A172 (cell line): ENCODE results near the gene KLK6. TPM values are rescaled to one million over a fixed set of nuclear protein-coding genes. Genes with fewer than 3 reads are reported as not detected.
A peak's percentile ranks its signal among the peaks of the same experiment; 100 is the strongest.

ENCODE experiments used
- DNase-seq: peaks from one replicate; pipeline ENCODE4 v3.0.0-alpha.2; 2015; ENCODE audit warnings: low spot score
- total RNA-seq: library from RNA; depleted of rRNA; stranded (reverse); fragments of >200 nt; shearing (Covaris generic); gene quantifications from 2 replicates; pipeline ENCODE4 v1.2.3, GENCODE V29; 2014

KLK6 gene
- total RNA-seq, 1 experiment from 2014 or later, result 0.07 TPM

- DNase-seq, result no peak
Measured at GRCh38 chr19:50952910-50953309, 16.5 kb downstream of the KLK6 start, which contains the start of gene KLK5. KLK5 (minus strand) TSS chr19:50953038; CDS start chr19:50952657, 381 bp downstream.

GRCh38 chr19:50949861-50950260, 19.5 kb downstream of the KLK6 start:
- DNase-seq, result no peak

- DNase-seq, result no peak
Measured at GRCh38 chr19:50947123-50947522, 22.3 kb downstream of the KLK6 start.

GRCh38 chr19:50944795-50945194, 24.6 kb downstream of the KLK6 start:
- DNase-seq, result no peak

- DNase-seq, result no peak
Measured at GRCh38 chr19:50943074-50943828, 26.1 kb downstream of the KLK6 start.

- no peak for DNase-seq
Measured at GRCh38 chr19:50939596-50939995, 29.8 kb downstream of the KLK6 start.

GRCh38 chr19:50933640-50934039, 35.8 kb downstream of the KLK6 start:
- peak; percentile 8 for DNase-seq

- DNase-seq, result no peak
Measured at GRCh38 chr19:50932690-50933083, 36.7 kb downstream of the KLK6 start.

- DNase-seq, result no peak
Measured at GRCh38 chr19:50932018-50932689, 37.2 kb downstream of the KLK6 start.

- no peak for DNase-seq
Measured at GRCh38 chr19:50931023-50931422, 38.4 kb downstream of the KLK6 start.

- no peak for DNase-seq
Measured at GRCh38 chr19:50928831-50929230, 40.6 kb downstream of the KLK6 start.

- no peak for DNase-seq
Measured at GRCh38 chr19:50926144-50926543, 43.2 kb downstream of the KLK6 start.

GRCh38 chr19:50925734-50926133, 43.7 kb downstream of the KLK6 start:
- peak; percentile 20 for DNase-seq

- DNase-seq, result no peak
Measured at GRCh38 chr19:50924586-50924985, 44.8 kb downstream of the KLK6 start.

GRCh38 chr19:50922317-50922853, 47.0 kb downstream of the KLK6 start:
- peak; percentile 57 for DNase-seq

GRCh38 chr19:50921426-50922316, 47.7 kb downstream of the KLK6 start:
- peak; percentile 44 for DNase-seq

GRCh38 chr19:50916069-50916468, 53.3 kb downstream of the KLK6 start:
- DNase-seq, result no peak

GRCh38 chr19:50912727-50913716, 56.4 kb downstream of the KLK6 start:
- no peak for DNase-seq

- DNase-seq, result no peak
Measured at GRCh38 chr19:50912102-50912599, 57.2 kb downstream of the KLK6 start.
